HCT116 (cell line): Measurements from ENCODE around the gene SEMA6A. TPM values are rescaled to one million over a fixed set of nuclear protein-coding genes. Genes with fewer than 3 reads are reported as not detected.

Source experiments
- ATAC-seq: fragments of 200-7000 bp; cut with Tn5 transposase; 2 replicates; pipeline ENCODE4 v1.9.1; 2020; ENCODE audit warnings: mild to moderate bottlenecking, moderate library complexity
- BruUV-seq: library from RNA; stranded (reverse); fragments of 400-500 nt; replicated peaks from 2 replicates; lab custom pipeline; 2021; lab: Mats Ljungman, UMichigan
- CTCF ChIA-PET: fragments of 300-600 bp; sonication (Branson Sonifier 250); formaldehyde crosslinking; loops from one replicate; lab custom pipeline; 2021; ENCODE audit warnings: antibody characterized with exemption; lab: Charles Lee
- POLR2A ChIA-PET: fragments of 300-600, 350-600 bp; sonication (Branson Sonifier 250); formaldehyde crosslinking; loops from one replicate; lab custom pipeline; 2021; ENCODE audit warnings: antibody characterized with exemption; lab: Charles Lee
- RAD21 ChIA-PET, 2 experiments: fragments of 300-600 bp; sonication (Branson Sonifier 250); formaldehyde crosslinking; loops; one replicate each; lab custom pipeline; 2023; ENCODE audit warnings: low total read pairs in 2 of 2; ENCODE audit not compliant: uncharacterized antibody in 2 of 2, unreplicated experiment in 2 of 2, low non-redundant PET in 1 of 2; lab: Charles Lee
- DNase-seq: peaks from one replicate; pipeline ENCODE4 v3.0.0-alpha.2; 2010; ENCODE audit warnings: low read depth, low spot score
- H2AFZ ChIP-seq: fragments of 200-600 bp; shearing (Covaris generic), sonication (generic); 2 replicates; pipeline ENCODE4 v1.6.1; 2017; ENCODE audit warnings: low read depth, mixed run types, mixed read lengths, antibody characterized with exemption, low read length; ENCODE audit not compliant: poor library complexity, severe bottlenecking
- H3K27ac ChIP-seq: 2 replicates; pipeline ENCODE4 v1.5.1; 2012; ENCODE audit warnings: low read depth, low read length
- H3K27me3 ChIP-seq: fragments of 200-600 bp; sonication (generic); 2 replicates; pipeline ENCODE4 v1.6.1; 2016; ENCODE audit warnings: mixed run types, low read length, mixed read lengths; ENCODE audit not compliant: insufficient read depth
- H3K36me3 ChIP-seq, 2 experiments: fragments of 200-500 bp in 1 of 2; fragments of 200-600 bp in 1 of 2; sonication (Bioruptor generic) in 1 of 2; sonication (generic) in 1 of 2; 2 replicates each; pipeline versions ENCODE4 v1.5.1 to v1.6.1; 2014 to 2016; ENCODE audit warnings: low read length in 2 of 2, inconsistent platforms in 1 of 2, mixed read lengths in 1 of 2, mixed run types in 1 of 2; ENCODE audit not compliant: insufficient read depth in 2 of 2, control insufficient read depth in 1 of 2
- H3K4me1 ChIP-seq, 2 experiments: fragments of 200-600 bp in 1 of 2; sonication (generic) in 1 of 2; 2 replicates each; pipeline versions ENCODE4 v1.5.1 to v1.6.1; 2012 to 2017; ENCODE audit warnings: low read length in 2 of 2, inconsistent platforms in 1 of 2, mild to moderate bottlenecking in 1 of 2, mixed read lengths in 1 of 2, mixed run types in 1 of 2, moderate library complexity in 1 of 2; ENCODE audit not compliant: insufficient read depth in 2 of 2, control insufficient read depth in 1 of 2
- H3K4me2 ChIP-seq: fragments of 200-600 bp; sonication (generic); 2 replicates; pipeline ENCODE4 v1.6.1; 2017; ENCODE audit warnings: mixed run types, low read length, mixed read lengths
- H3K4me3 ChIP-seq, 2 experiments: fragments of 200-600 bp in 1 of 2; sonication (generic) in 1 of 2; replicated peaks in 1 of 2; 2 replicates each; pipeline ENCODE4 v1.5.1; 2011 to 2016; ENCODE audit warnings: low read length in 2 of 2, control low read depth in 1 of 2, low read depth in 1 of 2, mild to moderate bottlenecking in 1 of 2, mixed read lengths in 1 of 2, mixed run types in 1 of 2
- H3K79me2 ChIP-seq: fragments of 200-600 bp; sonication (generic); 2 replicates; pipeline ENCODE4 v1.6.1; 2017; ENCODE audit warnings: mild to moderate bottlenecking, mixed run types, low read length, moderate library complexity, mixed read lengths; ENCODE audit not compliant: insufficient read depth
- H3K9ac ChIP-seq: fragments of 200-600 bp; sonication (generic); 2 replicates; pipeline ENCODE4 v1.6.1; 2016; ENCODE audit warnings: low read length, mixed read lengths
- H3K9me2 ChIP-seq: fragments of 200-600 bp; sonication (generic), shearing (Covaris generic); 2 replicates; pipeline ENCODE4 v1.6.1; 2017; ENCODE audit warnings: mixed run types, mild to moderate bottlenecking, moderate library complexity; ENCODE audit not compliant: insufficient read depth
- H3K9me3 ChIP-seq, 2 experiments: fragments of 200-500 bp in 1 of 2; fragments of 200-600 bp in 1 of 2; sonication (Bioruptor generic) in 1 of 2; sonication (generic) in 1 of 2; 2 replicates each; pipeline ENCODE4 v1.6.1; 2014 to 2017; ENCODE audit warnings: low read length in 2 of 2, mixed read lengths in 2 of 2, inconsistent platforms in 1 of 2, low read depth in 1 of 2, mild to moderate bottlenecking in 1 of 2, mixed run types in 1 of 2, moderate library complexity in 1 of 2; ENCODE audit not compliant: control insufficient read depth in 1 of 2, insufficient read depth in 1 of 2
- H4K20me1 ChIP-seq: fragments of 200-600 bp; sonication (generic), shearing (Covaris generic); 2 replicates; pipeline ENCODE4 v1.6.1; 2017; ENCODE audit warnings: mixed run types, mild to moderate bottlenecking, moderate library complexity; ENCODE audit not compliant: insufficient read depth
- CBX3 ChIP-seq: IDR thresholded peaks from 2 replicates; pipeline ENCODE4 v1.6.1; 2012; ENCODE audit warnings: low read depth
- ELF1 ChIP-seq: IDR thresholded peaks from 2 replicates; pipeline ENCODE4 v1.6.1; 2012; ENCODE audit warnings: low read depth, borderline replicate concordance
- EZH2 ChIP-seq: fragments of 200-600 bp; sonication (generic); IDR thresholded peaks from 2 replicates; pipeline ENCODE4 v1.6.1; 2017; ENCODE audit warnings: antibody characterized with exemption, mixed run types
- EZH2phosphoT487 ChIP-seq: fragments of 200-600 bp; IDR thresholded peaks from 2 replicates; pipeline ENCODE4 v1.6.1; 2018; ENCODE audit warnings: antibody characterized with exemption, borderline replicate concordance
- FOSL1 ChIP-seq: IDR thresholded peaks from 2 replicates; pipeline ENCODE4 v1.6.1; 2012; ENCODE audit warnings: low read depth
- JUND ChIP-seq: IDR thresholded peaks from 2 replicates; pipeline ENCODE4 v1.6.1; 2012
- YY1 ChIP-seq: IDR thresholded peaks from 2 replicates; pipeline ENCODE4 v1.6.1; 2011; ENCODE audit warnings: low read length, low read depth, moderate library complexity, mild to moderate bottlenecking; ENCODE audit not compliant: insufficient replicate concordance; ENCODE audit errors: extremely low read depth
- intact Hi-C: fragments of 100-400 bp; cut with micrococcal nuclease; formaldehyde crosslinking; loops from 2 replicates; pipeline ENCODE4 v1.10.0; 2022
- total RNA-seq: library from RNA; stranded (reverse); gene quantifications from one replicate; pipeline ENCODE4 v1.2.1, GENCODE V29; 2021; ENCODE audit not compliant: unreplicated experiment
- TF ChIP-seq, protein P1 (sequence below): IDR thresholded peaks from 2 replicates; pipeline ENCODE4 v1.6.1; 2012
- TF ChIP-seq, protein P2 (sequence below), 3 experiments: fragments of 200-600 bp in 1 of 3; sonication (generic) in 1 of 3; IDR thresholded peaks in 2 of 3; conservative IDR thresholded peaks in 1 of 3; 2 replicates each; pipeline ENCODE4 v1.5.1; 2012 to 2017; ENCODE audit warnings: low read depth in 2 of 3, low read length in 2 of 3, antibody characterized with exemption in 1 of 3, borderline replicate concordance in 1 of 3, control low read depth in 1 of 3, mild to moderate bottlenecking in 1 of 3, mixed read lengths in 1 of 3, mixed run types in 1 of 3, moderate library complexity in 1 of 3; ENCODE audit not compliant: insufficient read depth in 1 of 3
- TF ChIP-seq, protein P3 (sequence below): IDR thresholded peaks from 2 replicates; pipeline ENCODE4 v1.6.1; 2011; ENCODE audit warnings: mild to moderate bottlenecking, low read length, moderate library complexity; ENCODE audit not compliant: insufficient replicate concordance; ENCODE audit errors: extremely low read depth

SEMA6A gene
- total RNA-seq, 1 experiment from 2014 or later, result 6.7 TPM

DNA sequence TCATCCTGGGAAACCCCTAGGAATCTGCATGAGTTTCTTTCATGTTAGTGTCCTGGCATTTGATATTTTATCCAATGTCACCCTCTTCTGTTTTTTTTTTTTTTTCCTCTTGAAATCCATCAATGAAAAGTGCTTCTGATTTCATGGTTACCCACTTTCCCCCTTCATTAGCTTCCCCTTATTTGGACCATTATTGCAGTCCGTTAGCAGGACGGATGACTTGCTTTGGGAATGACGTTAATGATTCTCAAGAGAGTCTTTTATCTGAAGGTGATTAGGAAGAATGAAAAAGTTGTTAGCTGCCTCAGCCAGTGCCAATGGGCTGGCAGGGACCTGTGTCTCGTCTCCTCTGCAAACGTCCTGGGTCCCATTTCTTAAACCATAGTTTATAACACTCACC lies 134.7 kb downstream of the SEMA6A start:
- Histone ChIP-seq H3K4me2 (no peak overlapping the region), H3K4me1 (no peaks in the 10 kb centered on the region), H3K27me3 (no peaks in the 10 kb centered on the region), H3K27ac (no peak overlapping the region), H4K20me1 (no peaks in the 10 kb centered on the region), H3K9me3 (no peaks in the 10 kb centered on the region), H3K79me2 (no peaks in the 10 kb centered on the region), H3K4me3 (no peak overlapping the region), H2AFZ (no peak overlapping the region), H3K9me2 (no peaks in the 10 kb centered on the region), H3K36me3 (no peaks in the 10 kb centered on the region), H3K9ac (no peak overlapping the region)
- ATAC-seq (no peak), DNase-seq (no peak)
- ChIA-PET RAD21 (no interaction called here), POLR2A (no interaction called here), CTCF (no interaction called here)
- TF ChIP-seq, protein P1, sequence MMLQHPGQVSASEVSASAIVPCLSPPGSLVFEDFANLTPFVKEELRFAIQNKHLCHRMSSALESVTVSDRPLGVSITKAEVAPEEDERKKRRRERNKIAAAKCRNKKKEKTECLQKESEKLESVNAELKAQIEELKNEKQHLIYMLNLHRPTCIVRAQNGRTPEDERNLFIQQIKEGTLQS, result no peak
- intact Hi-C loops, result no loop called here
- BruUV-seq, result no TSS peak

DNA sequence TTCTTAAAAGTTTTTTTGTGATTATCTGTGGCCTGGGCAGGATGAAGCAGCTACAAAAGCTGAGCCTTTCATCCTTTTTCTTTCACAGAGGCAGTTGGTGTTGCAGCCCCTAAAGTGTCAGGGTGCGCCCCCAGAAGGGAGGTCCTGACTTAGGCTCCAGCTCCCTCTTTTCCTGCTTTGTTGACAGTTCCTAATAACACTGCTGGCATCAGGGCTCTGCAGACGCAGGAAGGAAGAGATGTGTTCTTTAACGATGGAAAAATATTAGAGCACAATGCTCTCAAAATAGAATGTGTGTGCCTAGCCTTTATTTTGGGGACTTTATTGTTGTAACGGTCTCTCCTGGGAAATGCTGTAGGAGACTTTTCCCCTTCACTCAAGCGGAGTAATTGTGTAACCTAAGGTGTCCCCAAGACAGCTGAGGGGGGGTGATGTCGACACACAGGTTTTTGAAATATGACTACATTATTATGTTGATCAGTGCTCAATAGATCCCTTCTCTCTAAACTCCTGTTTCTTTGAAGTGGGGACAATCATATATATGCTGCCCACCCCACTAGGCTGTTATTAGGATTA lies 135.6 kb downstream of the SEMA6A start:
- no peaks in the 10 kb centered on the region for H3K9me3 ChIP-seq
- TF ChIP-seq, protein P2, sequence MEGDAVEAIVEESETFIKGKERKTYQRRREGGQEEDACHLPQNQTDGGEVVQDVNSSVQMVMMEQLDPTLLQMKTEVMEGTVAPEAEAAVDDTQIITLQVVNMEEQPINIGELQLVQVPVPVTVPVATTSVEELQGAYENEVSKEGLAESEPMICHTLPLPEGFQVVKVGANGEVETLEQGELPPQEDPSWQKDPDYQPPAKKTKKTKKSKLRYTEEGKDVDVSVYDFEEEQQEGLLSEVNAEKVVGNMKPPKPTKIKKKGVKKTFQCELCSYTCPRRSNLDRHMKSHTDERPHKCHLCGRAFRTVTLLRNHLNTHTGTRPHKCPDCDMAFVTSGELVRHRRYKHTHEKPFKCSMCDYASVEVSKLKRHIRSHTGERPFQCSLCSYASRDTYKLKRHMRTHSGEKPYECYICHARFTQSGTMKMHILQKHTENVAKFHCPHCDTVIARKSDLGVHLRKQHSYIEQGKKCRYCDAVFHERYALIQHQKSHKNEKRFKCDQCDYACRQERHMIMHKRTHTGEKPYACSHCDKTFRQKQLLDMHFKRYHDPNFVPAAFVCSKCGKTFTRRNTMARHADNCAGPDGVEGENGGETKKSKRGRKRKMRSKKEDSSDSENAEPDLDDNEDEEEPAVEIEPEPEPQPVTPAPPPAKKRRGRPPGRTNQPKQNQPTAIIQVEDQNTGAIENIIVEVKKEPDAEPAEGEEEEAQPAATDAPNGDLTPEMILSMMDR (IDR thresholded peaks at IDR 0.05 in 2 of 3, conservative IDR thresholded peaks at IDR 0.05 in 1 of 3; ENCODE audit: borderline replicate concordance in 1 of 3, insufficient read depth in 1 of 3, low read depth in 2 of 3, low read length in 2 of 3), result no peak
- TF ChIP-seq FOSL1, result no peak
- no peak for TF ChIP-seq ELF1
- no peak for TF ChIP-seq YY1
- no peak for TF ChIP-seq EZH2phosphoT487
- no peak for TF ChIP-seq EZH2
- TF ChIP-seq, protein P3, sequence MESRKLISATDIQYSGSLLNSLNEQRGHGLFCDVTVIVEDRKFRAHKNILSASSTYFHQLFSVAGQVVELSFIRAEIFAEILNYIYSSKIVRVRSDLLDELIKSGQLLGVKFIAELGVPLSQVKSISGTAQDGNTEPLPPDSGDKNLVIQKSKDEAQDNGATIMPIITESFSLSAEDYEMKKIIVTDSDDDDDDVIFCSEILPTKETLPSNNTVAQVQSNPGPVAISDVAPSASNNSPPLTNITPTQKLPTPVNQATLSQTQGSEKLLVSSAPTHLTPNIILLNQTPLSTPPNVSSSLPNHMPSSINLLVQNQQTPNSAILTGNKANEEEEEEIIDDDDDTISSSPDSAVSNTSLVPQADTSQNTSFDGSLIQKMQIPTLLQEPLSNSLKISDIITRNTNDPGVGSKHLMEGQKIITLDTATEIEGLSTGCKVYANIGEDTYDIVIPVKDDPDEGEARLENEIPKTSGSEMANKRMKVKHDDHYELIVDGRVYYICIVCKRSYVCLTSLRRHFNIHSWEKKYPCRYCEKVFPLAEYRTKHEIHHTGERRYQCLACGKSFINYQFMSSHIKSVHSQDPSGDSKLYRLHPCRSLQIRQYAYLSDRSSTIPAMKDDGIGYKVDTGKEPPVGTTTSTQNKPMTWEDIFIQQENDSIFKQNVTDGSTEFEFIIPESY, result no peak
- TF ChIP-seq CBX3, result no peak
- TF ChIP-seq JUND, result no peak
- TF ChIP-seq, all 23 proteins: peak for 0
- Histone ChIP-seq H3K27ac (no peak overlapping the region), H3K9me2 (no peaks in the 10 kb centered on the region), H3K36me3 (no peaks in the 10 kb centered on the region), H3K27me3 (no peaks in the 10 kb centered on the region), H4K20me1 (no peaks in the 10 kb centered on the region), H3K9ac (no peak overlapping the region), H3K4me3 (no peak overlapping the region), H3K4me2 (no peak overlapping the region), H3K4me1 (no peaks in the 10 kb centered on the region), H3K79me2 (no peaks in the 10 kb centered on the region), H2AFZ (no peak overlapping the region)
- ATAC-seq (no peak), DNase-seq (no peak)
- ChIA-PET POLR2A (no interaction called here), CTCF (no interaction called here), RAD21 (no interaction called here)
- BruUV-seq, result no TSS peak
- intact Hi-C loops, result no loop called here
